ENCODE data around the gene MAGEA2.
"Not testable (repeated sequence)": the region's sequence is repeated elsewhere in the genome, so short reads cannot be mapped to it uniquely, and the experiment has no call there.

DNA sequence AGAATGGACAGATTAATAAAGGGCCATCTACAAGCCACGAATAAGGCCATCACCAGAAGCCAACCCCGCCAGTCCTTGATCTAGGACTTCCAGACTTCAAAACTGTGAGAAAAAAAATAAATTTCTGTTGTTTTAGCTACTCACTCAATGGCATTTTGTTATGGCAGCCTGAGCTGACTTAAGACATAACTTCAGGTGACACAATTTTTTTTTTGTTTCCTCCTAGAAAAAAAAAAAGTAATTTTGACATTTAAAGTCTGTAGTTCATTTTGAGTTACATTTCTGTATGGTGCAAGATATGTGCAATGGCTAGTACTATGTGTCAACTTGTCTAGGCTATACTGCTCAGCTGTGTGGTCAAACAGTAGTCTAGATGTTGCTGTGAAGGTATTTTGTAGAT, 5.3 kb upstream of the MAGEA2 start, which contains the start of gene CSAG3:
- TF ChIP-seq, protein P1, sequence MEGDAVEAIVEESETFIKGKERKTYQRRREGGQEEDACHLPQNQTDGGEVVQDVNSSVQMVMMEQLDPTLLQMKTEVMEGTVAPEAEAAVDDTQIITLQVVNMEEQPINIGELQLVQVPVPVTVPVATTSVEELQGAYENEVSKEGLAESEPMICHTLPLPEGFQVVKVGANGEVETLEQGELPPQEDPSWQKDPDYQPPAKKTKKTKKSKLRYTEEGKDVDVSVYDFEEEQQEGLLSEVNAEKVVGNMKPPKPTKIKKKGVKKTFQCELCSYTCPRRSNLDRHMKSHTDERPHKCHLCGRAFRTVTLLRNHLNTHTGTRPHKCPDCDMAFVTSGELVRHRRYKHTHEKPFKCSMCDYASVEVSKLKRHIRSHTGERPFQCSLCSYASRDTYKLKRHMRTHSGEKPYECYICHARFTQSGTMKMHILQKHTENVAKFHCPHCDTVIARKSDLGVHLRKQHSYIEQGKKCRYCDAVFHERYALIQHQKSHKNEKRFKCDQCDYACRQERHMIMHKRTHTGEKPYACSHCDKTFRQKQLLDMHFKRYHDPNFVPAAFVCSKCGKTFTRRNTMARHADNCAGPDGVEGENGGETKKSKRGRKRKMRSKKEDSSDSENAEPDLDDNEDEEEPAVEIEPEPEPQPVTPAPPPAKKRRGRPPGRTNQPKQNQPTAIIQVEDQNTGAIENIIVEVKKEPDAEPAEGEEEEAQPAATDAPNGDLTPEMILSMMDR (IDR thresholded peaks at IDR 0.05; ENCODE audit: insufficient read depth, low read length), result not testable (repeated sequence)
- TF ChIP-seq, protein P2, sequence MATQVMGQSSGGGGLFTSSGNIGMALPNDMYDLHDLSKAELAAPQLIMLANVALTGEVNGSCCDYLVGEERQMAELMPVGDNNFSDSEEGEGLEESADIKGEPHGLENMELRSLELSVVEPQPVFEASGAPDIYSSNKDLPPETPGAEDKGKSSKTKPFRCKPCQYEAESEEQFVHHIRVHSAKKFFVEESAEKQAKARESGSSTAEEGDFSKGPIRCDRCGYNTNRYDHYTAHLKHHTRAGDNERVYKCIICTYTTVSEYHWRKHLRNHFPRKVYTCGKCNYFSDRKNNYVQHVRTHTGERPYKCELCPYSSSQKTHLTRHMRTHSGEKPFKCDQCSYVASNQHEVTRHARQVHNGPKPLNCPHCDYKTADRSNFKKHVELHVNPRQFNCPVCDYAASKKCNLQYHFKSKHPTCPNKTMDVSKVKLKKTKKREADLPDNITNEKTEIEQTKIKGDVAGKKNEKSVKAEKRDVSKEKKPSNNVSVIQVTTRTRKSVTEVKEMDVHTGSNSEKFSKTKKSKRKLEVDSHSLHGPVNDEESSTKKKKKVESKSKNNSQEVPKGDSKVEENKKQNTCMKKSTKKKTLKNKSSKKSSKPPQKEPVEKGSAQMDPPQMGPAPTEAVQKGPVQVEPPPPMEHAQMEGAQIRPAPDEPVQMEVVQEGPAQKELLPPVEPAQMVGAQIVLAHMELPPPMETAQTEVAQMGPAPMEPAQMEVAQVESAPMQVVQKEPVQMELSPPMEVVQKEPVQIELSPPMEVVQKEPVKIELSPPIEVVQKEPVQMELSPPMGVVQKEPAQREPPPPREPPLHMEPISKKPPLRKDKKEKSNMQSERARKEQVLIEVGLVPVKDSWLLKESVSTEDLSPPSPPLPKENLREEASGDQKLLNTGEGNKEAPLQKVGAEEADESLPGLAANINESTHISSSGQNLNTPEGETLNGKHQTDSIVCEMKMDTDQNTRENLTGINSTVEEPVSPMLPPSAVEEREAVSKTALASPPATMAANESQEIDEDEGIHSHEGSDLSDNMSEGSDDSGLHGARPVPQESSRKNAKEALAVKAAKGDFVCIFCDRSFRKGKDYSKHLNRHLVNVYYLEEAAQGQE (IDR thresholded peaks at IDR 0.05; ENCODE audit: insufficient replicate concordance, low read depth), result not testable (repeated sequence)
- not testable (repeated sequence) for TF ChIP-seq GABPA (IDR thresholded peaks at IDR 0.05; ENCODE audit: low read depth)
